GM21825 (cell line): ENCODE data around the gene STARD3.

Experiments
- ATAC-seq: cut with Tn5 transposase; IDR thresholded peaks from one replicate; pipeline ENCODE4 v1.9.1; 2021; ENCODE audit warnings: mild to moderate bottlenecking, moderate library complexity; ENCODE audit not compliant: unreplicated experiment

STARD3 gene

GRCh38 chr17:39618956-39619785 lies 17.8 kb upstream of the STARD3 start:
- ATAC-seq = no peak

GRCh38 chr17:39619786-39620101 lies 17.2 kb upstream of the STARD3 start:
- no peak for ATAC-seq

- ATAC-seq = peak; percentile 55
These were observed 15.2 kb upstream of the STARD3 start for GRCh38 chr17:39621523-39622379.

GRCh38 chr17:39622380-39623006 lies 14.5 kb upstream of the STARD3 start:
- ATAC-seq = peak; percentile 17

GRCh38 chr17:39623356-39623950 lies 13.5 kb upstream of the STARD3 start:
- ATAC-seq = no peak

GRCh38 chr17:39624313-39624712 lies 12.6 kb upstream of the STARD3 start:
- ATAC-seq = no peak

- ATAC-seq = no peak
These were observed 11.7 kb upstream of the STARD3 start for GRCh38 chr17:39625198-39625785.

- no peak for ATAC-seq
These were observed 10.5 kb upstream of the STARD3 start, which contains the start of gene PPP1R1B for GRCh38 chr17:39626171-39627046. PPP1R1B (plus strand) TSS chr17:39626952; CDS start chr17:39627393, 441 bp downstream.

- no peak for ATAC-seq
These were observed 9.8 kb upstream of the STARD3 start for GRCh38 chr17:39627047-39627711.

- no peak for ATAC-seq
These were observed 9.0 kb upstream of the STARD3 start for GRCh38 chr17:39627712-39628516.

GRCh38 chr17:39628655-39629493 lies 8.1 kb upstream of the STARD3 start:
- ATAC-seq = no peak

- no peak for ATAC-seq
These were observed 7.5 kb upstream of the STARD3 start for GRCh38 chr17:39629494-39629880.

- no peak for ATAC-seq
These were observed 7.0 kb upstream of the STARD3 start for GRCh38 chr17:39629898-39630297.

- ATAC-seq = no peak
These were observed 5.5 kb upstream of the STARD3 start for GRCh38 chr17:39631403-39631802.

GRCh38 chr17:39632153-39632941 lies 4.6 kb upstream of the STARD3 start:
- ATAC-seq = no peak

- no peak for ATAC-seq
These were observed 3.3 kb upstream of the STARD3 start for GRCh38 chr17:39633570-39634183.
